Epithelial cell of esophagus (primary cell): ENCODE measurements around the gene DMGDH.

Experiments
- DNase-seq: peaks from one replicate; pipeline ENCODE4 v3.0.0; 2010; ENCODE audit warnings: low read depth
- H3K4me3 ChIP-seq: 2 replicates; pipeline ENCODE4 v1.5.1; 2011; ENCODE audit warnings: mild to moderate bottlenecking, low read length, control low read depth
- TF ChIP-seq, protein P1 (sequence below): IDR thresholded peaks from 2 replicates; pipeline ENCODE4 v1.5.1; 2011; ENCODE audit warnings: low read depth, mild to moderate bottlenecking, low read length, control low read depth, inconsistent platforms; ENCODE audit not compliant: insufficient read depth; ENCODE audit errors: missing control alignments

DMGDH gene

GRCh38 chr5:79062436-79062835 is 7.0 kb downstream of the DMGDH start:
- peak; percentile 74 for DNase-seq
- H3K4me3 ChIP-seq, result no peak overlapping the region
- TF ChIP-seq, protein P1, sequence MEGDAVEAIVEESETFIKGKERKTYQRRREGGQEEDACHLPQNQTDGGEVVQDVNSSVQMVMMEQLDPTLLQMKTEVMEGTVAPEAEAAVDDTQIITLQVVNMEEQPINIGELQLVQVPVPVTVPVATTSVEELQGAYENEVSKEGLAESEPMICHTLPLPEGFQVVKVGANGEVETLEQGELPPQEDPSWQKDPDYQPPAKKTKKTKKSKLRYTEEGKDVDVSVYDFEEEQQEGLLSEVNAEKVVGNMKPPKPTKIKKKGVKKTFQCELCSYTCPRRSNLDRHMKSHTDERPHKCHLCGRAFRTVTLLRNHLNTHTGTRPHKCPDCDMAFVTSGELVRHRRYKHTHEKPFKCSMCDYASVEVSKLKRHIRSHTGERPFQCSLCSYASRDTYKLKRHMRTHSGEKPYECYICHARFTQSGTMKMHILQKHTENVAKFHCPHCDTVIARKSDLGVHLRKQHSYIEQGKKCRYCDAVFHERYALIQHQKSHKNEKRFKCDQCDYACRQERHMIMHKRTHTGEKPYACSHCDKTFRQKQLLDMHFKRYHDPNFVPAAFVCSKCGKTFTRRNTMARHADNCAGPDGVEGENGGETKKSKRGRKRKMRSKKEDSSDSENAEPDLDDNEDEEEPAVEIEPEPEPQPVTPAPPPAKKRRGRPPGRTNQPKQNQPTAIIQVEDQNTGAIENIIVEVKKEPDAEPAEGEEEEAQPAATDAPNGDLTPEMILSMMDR, result no peak

DNA sequence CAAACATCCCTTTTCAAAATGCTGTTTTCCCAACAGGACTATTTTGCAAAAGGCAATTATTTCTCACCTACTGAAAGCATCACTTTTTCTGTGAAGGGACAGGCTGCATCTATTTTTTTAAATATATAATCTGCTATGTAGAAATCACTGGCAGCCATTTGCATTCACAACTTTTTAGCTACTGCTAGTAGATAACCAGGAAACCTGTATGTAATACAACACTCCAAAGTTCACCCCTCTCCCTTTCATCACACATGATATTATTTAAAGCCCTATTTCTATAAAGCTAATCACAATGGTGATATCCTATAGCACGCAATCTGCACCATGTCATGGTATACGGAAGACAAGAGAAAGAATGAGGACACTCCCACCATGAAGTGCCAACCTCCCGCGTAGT is 9.8 kb downstream of the DMGDH start:
- H3K4me3 ChIP-seq, result no peak overlapping the region
- TF ChIP-seq, protein P1, result no peak
- DNase-seq, result no peak

- TF ChIP-seq, protein P1, result no peak
- DNase-seq, result no peak
- no peak overlapping the region for H3K4me3 ChIP-seq
Observed at GRCh38 chr5:79056847-79057246, 12.6 kb downstream of the DMGDH start.

- TF ChIP-seq, protein P1, result no peak
- H3K4me3 ChIP-seq, result no peak overlapping the region
- DNase-seq, result no peak
Observed at GRCh38 chr5:79055017-79055416, 14.5 kb downstream of the DMGDH start.

DNA sequence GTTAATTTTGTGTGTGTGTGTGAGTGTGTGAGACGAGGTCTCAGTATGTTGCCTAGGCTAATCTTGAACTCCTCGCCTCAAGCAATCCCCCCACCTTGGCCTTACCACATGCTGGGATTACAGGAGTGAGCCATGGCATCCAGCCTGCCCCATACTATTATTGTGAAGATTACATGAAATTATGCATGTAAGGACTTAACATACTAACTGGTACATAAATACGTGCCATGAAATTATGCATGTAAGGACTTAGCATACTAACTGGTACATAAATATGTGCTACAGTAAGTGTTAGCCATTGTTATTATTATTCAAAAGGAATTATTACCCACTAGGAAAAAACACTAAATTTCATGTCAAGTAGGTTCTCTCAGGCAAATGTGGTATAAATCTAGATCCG is 16.2 kb downstream of the DMGDH start:
- TF ChIP-seq, protein P1, result no peak
- no peak for DNase-seq
- no peak overlapping the region for H3K4me3 ChIP-seq

- DNase-seq, result no peak
- H3K4me3 ChIP-seq, result no peak overlapping the region
Observed at GRCh38 chr5:79050498-79050897, 19.0 kb downstream of the DMGDH start.

DNA sequence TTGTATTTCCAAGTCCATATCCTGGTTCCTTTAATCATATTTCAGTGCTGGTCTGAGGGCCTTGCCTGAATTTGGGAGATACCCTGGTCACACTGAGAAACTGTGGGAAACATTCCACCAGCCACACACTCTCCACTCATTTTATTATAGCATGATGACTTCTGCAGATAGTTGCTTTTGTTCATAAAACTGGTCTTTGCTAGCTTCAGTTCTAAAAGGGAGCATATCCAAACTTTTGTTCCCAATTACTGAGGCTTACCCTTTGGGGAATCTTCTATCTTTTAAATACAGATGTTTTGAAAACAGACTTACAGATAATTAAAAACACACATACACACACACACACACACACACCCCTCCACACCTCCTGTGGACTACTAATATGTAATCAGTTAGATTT is 21.0 kb downstream of the DMGDH start:
- TF ChIP-seq, protein P1, result no peak
- no peak for DNase-seq
- no peak overlapping the region for H3K4me3 ChIP-seq

More at GRCh38 chr5:79050498-79050897, 19.0 kb downstream of the DMGDH start:
- TF ChIP-seq, protein P1, result no peak
